GM12878 (cell line): ENCODE data around the gene PCLAF. TPM values are rescaled to one million over a fixed set of nuclear protein-coding genes. Genes with fewer than 3 reads are reported as not detected.

Source experiments
- ATF3 ChIP-seq: IDR thresholded peaks from 2 replicates; pipeline ENCODE4 v1.6.1; 2011; ENCODE audit warnings: low read depth, mild to moderate bottlenecking, low read length, moderate library complexity, borderline replicate concordance; ENCODE audit errors: extremely low read depth
- BHLHE40 ChIP-seq, 2 experiments: fragments of 450-650 bp in 1 of 2; IDR thresholded peaks; 2 replicates each; pipeline ENCODE4 v1.6.1; 2011 to 2017; ENCODE audit warnings: low read depth in 2 of 2, borderline replicate concordance in 1 of 2, improper control_type of control experiment in 1 of 2, low read length in 1 of 2, mild to moderate bottlenecking in 1 of 2
- BRCA1 ChIP-seq: IDR thresholded peaks from 2 replicates; pipeline ENCODE4 v1.6.1; 2011; ENCODE audit warnings: low read depth, low read length, improper control_type of control experiment
- CEBPB ChIP-seq, 2 experiments: fragments of 150-350 bp in 1 of 2; IDR thresholded peaks; 2 replicates each; pipeline ENCODE4 v1.6.1; 2012 to 2014; ENCODE audit warnings: low read depth in 2 of 2, low read length in 2 of 2, borderline replicate concordance in 1 of 2, inconsistent platforms in 1 of 2
- DPF2 ChIP-seq: fragments of 450-650 bp; IDR thresholded peaks from 2 replicates; pipeline ENCODE4 v1.6.1; 2017; ENCODE audit warnings: mild to moderate bottlenecking
- EED ChIP-seq: sonication (generic); IDR thresholded peaks from 2 replicates; pipeline ENCODE4 v1.6.1; 2016; ENCODE audit warnings: antibody characterized with exemption, low read depth
- ESRRA ChIP-seq: IDR thresholded peaks from 2 replicates; pipeline ENCODE4 v1.6.1; 2012; ENCODE audit warnings: mild to moderate bottlenecking, low read length, improper control_type of control experiment
- HSF1 ChIP-seq: fragments of 150-350 bp; IDR thresholded peaks from 2 replicates; pipeline ENCODE4 v1.6.1; 2014; ENCODE audit warnings: mild to moderate bottlenecking, low read depth, low read length
- IRF4 ChIP-seq: IDR thresholded peaks from 2 replicates; pipeline ENCODE4 v1.6.1; 2011; ENCODE audit warnings: low read depth, low read length
- MXI1 ChIP-seq: fragments of 150-350 bp; IDR thresholded peaks from 2 replicates; pipeline ENCODE4 v1.6.1; 2011; ENCODE audit warnings: low read depth, mild to moderate bottlenecking, inconsistent platforms, low read length, improper control_type of control experiment
- PAX5 ChIP-seq: IDR thresholded peaks from 2 replicates; pipeline ENCODE4 v1.6.1; 2011; ENCODE audit warnings: low read depth, low read length, borderline replicate concordance
- POU2F2 ChIP-seq: IDR thresholded peaks from 3 replicates; pipeline ENCODE4 v1.6.1; 2011; ENCODE audit warnings: low read depth, mild to moderate bottlenecking, low read length, borderline replicate concordance
- SMAD1 ChIP-seq: fragments of 450-650 bp; IDR thresholded peaks from 2 replicates; pipeline ENCODE4 v1.6.1; 2018; ENCODE audit warnings: mild to moderate bottlenecking, low read depth; ENCODE audit not compliant: partially characterized antibody
- SMC3 ChIP-seq: IDR thresholded peaks from 2 replicates; pipeline ENCODE4 v1.6.1; 2011; ENCODE audit warnings: low read length, improper control_type of control experiment, borderline replicate concordance
- SRF ChIP-seq, 2 experiments: IDR thresholded peaks; 2 replicates each; pipeline ENCODE4 v1.6.1; 2011; ENCODE audit warnings: low read depth in 2 of 2, low read length in 2 of 2, mild to moderate bottlenecking in 1 of 2, moderate library complexity in 1 of 2
- STAT1 ChIP-seq: fragments of 450-650 bp; conservative IDR thresholded peaks from 2 replicates; pipeline ENCODE4 v1.6.1; 2014; ENCODE audit warnings: antibody characterized with exemption, mild to moderate bottlenecking
- STAT3 ChIP-seq: IDR thresholded peaks from 2 replicates; pipeline ENCODE4 v1.6.1; 2011; ENCODE audit warnings: low read depth, low read length, improper control_type of control experiment
- TCF12 ChIP-seq: IDR thresholded peaks from 2 replicates; pipeline ENCODE4 v1.6.1; 2011; ENCODE audit warnings: low read depth, mild to moderate bottlenecking, low read length
- ZBTB33 ChIP-seq: fragments of 450-650 bp; IDR thresholded peaks from 2 replicates; pipeline ENCODE4 v1.6.1; 2017; ENCODE audit warnings: mild to moderate bottlenecking
- ZBTB4 ChIP-seq: fragments of 450-650 bp; formaldehyde crosslinking; IDR thresholded peaks from 2 replicates; pipeline ENCODE4 v1.4.0; 2022; ENCODE audit warnings: mild to moderate bottlenecking, moderate library complexity
- ZNF274 ChIP-seq: IDR thresholded peaks from one replicate; pipeline ENCODE4 v1.8.0; 2011; ENCODE audit not compliant: insufficient read length, insufficient read depth
- ZNF622 ChIP-seq: fragments of 450-650 bp; IDR thresholded peaks from 2 replicates; pipeline ENCODE4 v1.6.1; 2017; ENCODE audit warnings: mild to moderate bottlenecking, inconsistent platforms
- polyA plus RNA-seq, 11 experiments: library from polyadenylated mRNA; depleted of rRNA in 4 of 11; unstranded in 6 of 11; stranded (reverse) in 5 of 11; fragments of >200 nt; fragmentation: Nextera tagmentation in 4 of 11; fragmentation: Illumina TruSeq in 1 of 11; extraction: Ambion mirVana in 4 of 11; extraction: Trizol in 1 of 11; gene quantifications; 1 replicate in 1 of 11; 2 replicates in 10 of 11; pipeline versions ENCODE4 v1.2.1 to v1.2.3, GENCODE V29; 2011 to 2016; ENCODE audit warnings: inconsistent platforms in 2 of 11, missing spikeins in 2 of 11, low read depth in 1 of 11
- total RNA-seq, 4 experiments: library from RNA; depleted of rRNA in 3 of 4; stranded (reverse); fragments of >200 nt in 3 of 4; fragmentation: Illumina TruSeq in 1 of 4; extraction: Trizol in 1 of 4; gene quantifications; 2 replicates each; pipeline versions ENCODE4 v1.2.1 to v1.2.3, GENCODE V29; 2013 to 2021

Gene PCLAF
- total and polyA plus RNA-seq, 10 of the 15 experiments (the other 5 are each of a cell fraction or from before 2014, with no cell fraction given): 79.0 to 627 (median 343) TPM

- TF ChIP-seq SRF (IDR thresholded peaks at IDR 0.05; ENCODE audit: low read depth in 2 of 2, low read length in 2 of 2) (no peak), BRCA1 (no peak), HSF1 (no peak), CEBPB (IDR thresholded peaks at IDR 0.05; ENCODE audit: borderline replicate concordance in 1 of 2, low read depth in 2 of 2, low read length in 2 of 2) (no peak), DPF2 (peak; percentile 90), ZBTB4 (CRISPR knock-in tag) (no peak), ATF3 (no peak), STAT1 (no peak), ZNF274 (no peak), TCF12 (no peak), SMAD1 (no peak), PAX5 (0 out of 2 replicates have a peak, but pooled peaks have one; percentile 54), STAT3 (no peak), MXI1 (no peak), EED (peak; percentile 55; the same call in 1 of the 2 replicates), ESRRA (no peak), POU2F2 (no peak; the same call in 2 of the 3 replicates), BHLHE40 (IDR thresholded peaks at IDR 0.05; ENCODE audit: borderline replicate concordance in 1 of 2, low read depth in 2 of 2, low read length in 1 of 2) (peak; percentile 15 to 34; a peak in 1 of 4 replicates), ZNF622 (no peak), ZBTB33 (no peak), SMC3 (no peak), IRF4 (peak; percentile 64; the same call in 1 of the 2 replicates)
These were observed 42.7 kb upstream of the PCLAF start (continued) for GRCh38 chr15:64423970-64424369.
